Neuron (in vitro differentiated cells): ENCODE data around the gene ACTR3.

Experiments
- H2AFZ ChIP-seq: one replicate; pipeline ENCODE4 v1.6.1; 2013; ENCODE audit warnings: low read depth, mild to moderate bottlenecking, inconsistent platforms, low read length, moderate library complexity
- H3K27me3 ChIP-seq: one replicate; pipeline ENCODE4 v1.6.1; 2013; ENCODE audit warnings: low read length; ENCODE audit not compliant: insufficient read depth
- H3K36me3 ChIP-seq: one replicate; pipeline ENCODE4 v1.6.1; 2013; ENCODE audit warnings: low read length; ENCODE audit not compliant: insufficient read depth
- H3K4me1 ChIP-seq: one replicate; pipeline ENCODE4 v1.6.1; 2013; ENCODE audit warnings: low read length; ENCODE audit not compliant: insufficient read depth
- H3K4me3 ChIP-seq: 2 replicates; pipeline ENCODE4 v1.5.1; 2013; ENCODE audit warnings: mild to moderate bottlenecking, low read length, moderate library complexity
- H3K9me3 ChIP-seq: one replicate; pipeline ENCODE4 v1.6.1; 2013; ENCODE audit warnings: low read length

ACTR3 gene

GRCh38 chr2:113967272-113967671 is 77.4 kb downstream of the ACTR3 start:
- peaks cover 2% of the 10 kb centered on the region for H3K4me1 ChIP-seq
- H3K9me3 ChIP-seq: no peaks in the 10 kb centered on the region
- no peak overlapping the region for H2AFZ ChIP-seq
- no peak overlapping the region for H3K4me3 ChIP-seq
- no peaks in the 10 kb centered on the region for H3K27me3 ChIP-seq
- H3K36me3 ChIP-seq: no peaks in the 10 kb centered on the region

- Histone ChIP-seq H2AFZ (no peak overlapping the region), H3K27me3 (no peaks in the 10 kb centered on the region), H3K4me1 (peaks cover 3% of the 10 kb centered on the region), H3K9me3 (no peaks in the 10 kb centered on the region), H3K36me3 (no peaks in the 10 kb centered on the region), H3K4me3 (no peak overlapping the region)
Observed at GRCh38 chr2:113972766-113973165, 82.9 kb downstream of the ACTR3 start.

GRCh38 chr2:113973810-113974209 is 83.9 kb downstream of the ACTR3 start:
- no peaks in the 10 kb centered on the region for H3K36me3 ChIP-seq
- H3K4me3 ChIP-seq: no peak overlapping the region
- no peak overlapping the region for H2AFZ ChIP-seq
- no peaks in the 10 kb centered on the region for H3K27me3 ChIP-seq
- H3K4me1 ChIP-seq: peaks cover 8% of the 10 kb centered on the region
- no peaks in the 10 kb centered on the region for H3K9me3 ChIP-seq

DNA sequence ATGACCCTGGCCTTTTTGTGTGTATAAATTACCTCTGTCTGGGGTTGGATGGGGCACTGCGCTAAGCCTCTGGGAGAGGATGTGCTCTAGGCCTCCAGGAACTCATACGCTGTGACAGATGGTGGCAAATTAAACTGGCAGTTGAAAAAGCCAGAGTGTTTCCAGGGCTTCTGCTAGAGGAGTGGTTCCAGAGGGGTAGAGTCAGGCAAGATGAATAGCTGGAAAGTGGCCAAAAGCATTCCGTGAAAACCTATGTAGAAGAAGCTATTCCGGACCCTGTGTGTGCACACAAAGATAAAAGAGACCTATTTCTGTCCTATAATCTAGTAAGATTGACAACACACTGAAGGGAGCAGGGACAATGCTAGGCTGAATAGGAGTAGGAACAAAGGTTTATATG is 84.8 kb downstream of the ACTR3 start:
- no peaks in the 10 kb centered on the region for H3K9me3 ChIP-seq
- no peaks in the 10 kb centered on the region for H3K36me3 ChIP-seq
- no peak overlapping the region for H2AFZ ChIP-seq
- no peak overlapping the region for H3K4me3 ChIP-seq
- peaks cover 8% of the 10 kb centered on the region for H3K4me1 ChIP-seq
- no peaks in the 10 kb centered on the region for H3K27me3 ChIP-seq

DNA sequence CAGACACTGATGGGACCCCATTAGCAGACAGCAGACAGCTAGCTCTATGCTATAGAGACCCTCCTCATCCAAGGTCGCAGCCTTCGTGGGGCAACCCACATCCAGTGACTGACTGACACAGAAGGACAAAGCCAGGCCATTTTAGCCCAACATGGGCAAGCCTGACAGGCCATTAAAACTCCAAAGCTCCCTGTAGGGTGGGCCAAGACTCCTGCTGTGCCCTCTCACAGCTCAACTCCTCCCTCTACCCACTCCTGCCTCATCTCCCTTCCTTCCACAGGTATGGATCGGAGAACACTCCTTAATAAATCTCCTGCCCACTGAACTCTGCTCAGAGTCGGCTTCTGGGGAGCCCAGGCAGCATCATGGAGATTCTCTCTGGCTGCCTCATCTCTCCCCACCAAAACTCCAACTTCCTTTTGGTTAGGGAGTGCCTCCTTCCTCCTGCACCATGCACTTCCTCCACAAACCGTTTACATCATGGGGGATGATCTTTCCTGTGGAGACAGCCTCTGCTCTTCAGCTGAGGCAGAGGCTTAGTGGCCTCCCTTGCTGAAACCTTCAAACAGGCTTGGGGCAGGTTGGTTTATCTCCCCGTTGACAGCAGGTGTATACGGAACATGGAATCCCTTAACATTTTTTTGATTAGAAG is 86.5 kb downstream of the ACTR3 start:
- Histone ChIP-seq H3K36me3 (no peaks in the 10 kb centered on the region), H3K4me3 (no peak overlapping the region), H3K4me1 (peaks cover 8% of the 10 kb centered on the region), H3K27me3 (no peaks in the 10 kb centered on the region), H2AFZ (no peak overlapping the region), H3K9me3 (no peaks in the 10 kb centered on the region)

GRCh38 chr2:113977060-113977659 is 87.3 kb downstream of the ACTR3 start:
- Histone ChIP-seq H3K9me3 (no peaks in the 10 kb centered on the region), H3K4me1 (peaks cover 8% of the 10 kb centered on the region), H2AFZ (no peak overlapping the region), H3K4me3 (no peak overlapping the region), H3K27me3 (no peaks in the 10 kb centered on the region), H3K36me3 (no peaks in the 10 kb centered on the region)

- Histone ChIP-seq H3K4me3 (no peak overlapping the region), H3K36me3 (no peaks in the 10 kb centered on the region), H3K27me3 (no peaks in the 10 kb centered on the region), H3K9me3 (no peaks in the 10 kb centered on the region), H2AFZ (no peak overlapping the region), H3K4me1 (peaks cover 8% of the 10 kb centered on the region)
Observed at GRCh38 chr2:113977660-113978523, 88.0 kb downstream of the ACTR3 start.

GRCh38 chr2:113978524-113979190 is 88.8 kb downstream of the ACTR3 start:
- Histone ChIP-seq H3K9me3 (no peaks in the 10 kb centered on the region), H3K36me3 (no peaks in the 10 kb centered on the region)

DNA sequence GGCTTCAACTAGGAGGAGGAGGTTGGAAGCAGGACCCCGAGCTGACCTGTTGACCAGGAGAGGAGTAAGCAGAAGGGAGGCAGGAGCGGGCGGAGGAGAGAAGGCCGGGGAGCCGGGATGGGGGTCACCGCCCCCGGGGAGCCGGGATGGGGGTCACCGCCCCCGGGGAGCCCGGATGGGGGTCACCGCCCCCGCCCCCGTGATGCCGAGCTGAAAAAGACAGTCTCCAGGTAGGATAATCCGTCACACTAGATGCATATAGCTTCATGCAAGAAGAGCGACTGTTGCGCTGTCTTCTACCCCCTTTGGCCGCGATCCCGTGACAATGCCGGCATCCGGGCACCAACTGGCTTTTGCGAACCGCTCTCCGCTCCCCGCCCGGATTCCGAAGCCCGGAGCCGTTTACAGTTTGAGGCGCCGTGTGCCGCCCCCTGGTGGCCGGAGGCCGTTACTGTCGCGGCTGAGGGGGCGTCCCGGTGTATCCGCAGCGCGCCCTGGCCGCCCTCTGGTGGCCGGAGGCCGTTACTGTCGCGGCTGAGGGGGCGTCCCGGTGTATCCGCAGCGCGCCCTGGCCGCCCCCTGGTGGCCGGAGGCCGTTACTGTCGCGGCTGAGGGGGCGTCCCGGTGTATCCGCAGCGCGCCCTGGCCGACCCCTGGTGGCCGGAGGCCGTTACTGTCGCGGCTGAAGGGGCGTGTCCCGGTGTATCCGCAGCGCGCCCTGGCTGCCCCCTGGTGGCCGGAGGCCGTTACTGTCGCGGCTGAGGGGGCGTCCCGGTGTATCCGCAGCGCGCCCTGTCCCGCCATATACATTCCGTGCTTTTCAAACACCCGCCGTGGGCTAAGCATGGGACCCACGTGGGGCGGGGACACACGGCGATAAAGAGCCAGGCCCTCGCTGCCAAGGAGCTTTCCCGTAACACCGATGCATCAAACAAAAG is 89.6 kb downstream of the ACTR3 start:
- peaks cover 8% of the 10 kb centered on the region for H3K4me1 ChIP-seq
- no peak overlapping the region for H3K4me3 ChIP-seq
- no peaks in the 10 kb centered on the region for H3K27me3 ChIP-seq
- H3K9me3 ChIP-seq: no peaks in the 10 kb centered on the region
- H2AFZ ChIP-seq: no peak overlapping the region
- H3K36me3 ChIP-seq: no peaks in the 10 kb centered on the region

More at GRCh38 chr2:113978524-113979190, 88.8 kb downstream of the ACTR3 start:
- no peaks in the 10 kb centered on the region for H3K27me3 ChIP-seq
- peaks cover 8% of the 10 kb centered on the region for H3K4me1 ChIP-seq
- H2AFZ ChIP-seq: no peak overlapping the region
- no peak overlapping the region for H3K4me3 ChIP-seq

DNA sequence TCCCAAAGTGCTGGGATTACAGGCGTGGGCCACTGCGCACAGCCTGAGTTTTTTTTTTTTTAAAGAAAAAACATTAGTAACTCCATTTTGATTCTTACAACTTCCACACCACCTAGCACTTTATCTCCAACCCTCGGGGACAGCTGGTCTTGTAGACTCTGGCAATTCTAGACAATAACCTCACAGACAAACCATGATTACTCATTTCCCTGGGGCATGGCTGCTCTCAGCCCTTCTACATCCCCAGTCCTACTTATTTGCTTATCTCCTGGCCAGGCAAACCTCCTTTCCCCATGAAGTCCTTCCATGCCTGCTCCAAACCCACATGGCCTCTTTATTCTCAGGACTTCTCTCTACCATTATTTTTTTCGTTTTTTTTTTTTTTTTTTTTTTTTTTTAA is 91.1 kb downstream of the ACTR3 start:
- no peaks in the 10 kb centered on the region for H3K36me3 ChIP-seq
- no peak overlapping the region for H2AFZ ChIP-seq
- H3K4me3 ChIP-seq: no peak overlapping the region
- peaks cover 8% of the 10 kb centered on the region for H3K4me1 ChIP-seq
- H3K9me3 ChIP-seq: no peaks in the 10 kb centered on the region
- no peaks in the 10 kb centered on the region for H3K27me3 ChIP-seq

DNA sequence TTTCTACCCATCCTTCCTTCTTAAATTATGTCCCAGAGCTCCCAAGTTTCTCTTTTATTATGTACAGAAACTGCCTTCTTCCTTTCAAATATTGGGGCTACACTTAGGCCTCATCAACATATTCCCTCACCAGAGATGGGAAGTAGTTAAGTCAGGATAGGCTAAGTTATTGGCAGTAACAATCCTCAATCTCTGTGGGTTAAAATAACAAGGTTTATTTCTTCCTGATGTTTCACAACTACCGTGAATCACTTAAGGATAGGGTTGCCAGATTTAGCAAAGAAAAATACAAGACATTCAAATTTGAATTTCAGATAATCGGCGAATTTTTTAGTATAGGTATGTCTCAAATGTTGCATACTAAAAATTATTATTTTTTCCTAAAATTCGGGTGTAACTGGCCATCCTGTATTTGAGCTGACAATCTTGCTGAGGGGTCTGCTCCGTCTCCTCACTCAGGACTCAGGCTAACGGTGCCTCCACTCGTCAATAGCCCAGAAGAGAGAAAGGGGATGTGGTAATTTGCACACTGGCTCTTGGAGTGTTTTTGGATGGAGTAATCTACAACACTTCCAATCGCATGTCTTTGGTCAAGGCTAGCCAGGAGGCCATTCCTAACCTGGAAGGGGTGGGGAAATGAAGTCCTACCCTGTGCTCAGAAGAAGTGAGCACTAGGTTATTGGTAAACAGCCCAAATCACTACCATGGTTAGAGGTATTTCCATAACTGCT is 91.7 kb downstream of the ACTR3 start:
- no peaks in the 10 kb centered on the region for H3K27me3 ChIP-seq
- no peak overlapping the region for H3K4me3 ChIP-seq
- peaks cover 8% of the 10 kb centered on the region for H3K4me1 ChIP-seq
- no peaks in the 10 kb centered on the region for H3K36me3 ChIP-seq
- no peak overlapping the region for H2AFZ ChIP-seq
- H3K9me3 ChIP-seq: no peaks in the 10 kb centered on the region
